HG03175 (cell line): ENCODE data around the gene ISYNA1.

ENCODE experiments used
- ATAC-seq: cut with Tn5 transposase; IDR thresholded peaks from one replicate; pipeline ENCODE4 v1.9.1; 2021; ENCODE audit warnings: mild to moderate bottlenecking, moderate library complexity; ENCODE audit not compliant: unreplicated experiment

ISYNA1 gene

DNA sequence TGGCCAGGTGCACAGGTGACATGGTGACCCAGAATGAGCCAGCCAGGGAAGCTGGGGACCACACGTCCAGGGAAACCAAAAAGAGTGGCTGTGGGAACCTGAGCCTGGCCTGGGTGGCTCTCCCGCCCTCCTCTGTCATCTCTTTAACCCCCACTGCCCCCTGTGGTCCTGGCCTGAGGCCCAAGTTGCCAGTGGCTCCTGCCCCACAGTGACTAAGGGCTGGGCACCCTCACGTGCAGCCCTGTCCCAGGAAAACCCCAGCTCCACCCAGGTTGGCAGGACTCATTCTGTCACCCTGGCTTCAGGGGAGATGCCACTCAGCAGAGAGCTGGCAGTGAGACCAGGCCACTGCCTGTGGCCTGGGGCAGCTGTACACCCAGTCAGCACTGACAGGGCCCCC is 30.6 kb upstream of the ISYNA1 start:
- no peak for ATAC-seq

DNA sequence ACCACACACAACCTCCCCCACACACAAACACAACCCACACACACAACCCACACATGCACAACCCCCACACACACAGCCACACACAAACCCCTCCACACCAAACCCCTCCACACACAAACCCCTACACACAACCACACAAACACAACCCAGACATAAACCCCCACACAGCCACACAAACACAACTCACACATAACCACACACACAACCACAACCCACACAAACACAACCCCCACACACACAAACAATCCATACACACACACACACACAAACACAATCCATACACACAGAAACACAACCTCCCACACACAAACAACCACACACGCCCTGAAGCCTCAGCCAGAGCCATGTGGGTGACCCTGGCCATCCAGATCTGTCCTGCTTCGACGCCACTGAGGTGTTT is 30.0 kb upstream of the ISYNA1 start:
- ATAC-seq: no peak

GRCh38 chr19:18466354-18466753 is 28.4 kb upstream of the ISYNA1 start:
- ATAC-seq: no peak

DNA sequence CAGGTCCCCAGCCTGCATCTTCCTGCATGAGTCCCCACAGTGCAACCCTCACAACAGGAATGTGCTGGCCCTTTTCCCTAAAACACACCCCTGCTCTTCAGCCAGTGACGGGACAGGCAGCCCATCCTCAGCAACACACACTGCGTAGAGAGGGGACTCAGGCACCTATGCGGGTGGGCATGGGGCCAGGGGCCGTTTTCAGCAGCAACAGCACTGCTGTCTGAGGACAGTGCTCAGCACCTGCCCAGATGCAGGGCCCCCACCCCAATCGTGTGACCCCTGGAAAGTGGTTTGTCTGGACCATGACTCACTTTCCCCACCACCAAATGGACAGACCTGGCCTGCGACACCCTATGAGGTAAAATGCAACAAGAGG is 28.0 kb upstream of the ISYNA1 start:
- ATAC-seq: no peak

- no peak for ATAC-seq
These were observed 27.5 kb upstream of the ISYNA1 start for GRCh38 chr19:18465214-18465963.

- no peak for ATAC-seq
These were observed 26.7 kb upstream of the ISYNA1 start for GRCh38 chr19:18464646-18465045.

GRCh38 chr19:18461471-18461870 is 23.5 kb upstream of the ISYNA1 start:
- no peak for ATAC-seq

- no peak for ATAC-seq
These were observed 23.0 kb upstream of the ISYNA1 start for GRCh38 chr19:18460900-18461299.

DNA sequence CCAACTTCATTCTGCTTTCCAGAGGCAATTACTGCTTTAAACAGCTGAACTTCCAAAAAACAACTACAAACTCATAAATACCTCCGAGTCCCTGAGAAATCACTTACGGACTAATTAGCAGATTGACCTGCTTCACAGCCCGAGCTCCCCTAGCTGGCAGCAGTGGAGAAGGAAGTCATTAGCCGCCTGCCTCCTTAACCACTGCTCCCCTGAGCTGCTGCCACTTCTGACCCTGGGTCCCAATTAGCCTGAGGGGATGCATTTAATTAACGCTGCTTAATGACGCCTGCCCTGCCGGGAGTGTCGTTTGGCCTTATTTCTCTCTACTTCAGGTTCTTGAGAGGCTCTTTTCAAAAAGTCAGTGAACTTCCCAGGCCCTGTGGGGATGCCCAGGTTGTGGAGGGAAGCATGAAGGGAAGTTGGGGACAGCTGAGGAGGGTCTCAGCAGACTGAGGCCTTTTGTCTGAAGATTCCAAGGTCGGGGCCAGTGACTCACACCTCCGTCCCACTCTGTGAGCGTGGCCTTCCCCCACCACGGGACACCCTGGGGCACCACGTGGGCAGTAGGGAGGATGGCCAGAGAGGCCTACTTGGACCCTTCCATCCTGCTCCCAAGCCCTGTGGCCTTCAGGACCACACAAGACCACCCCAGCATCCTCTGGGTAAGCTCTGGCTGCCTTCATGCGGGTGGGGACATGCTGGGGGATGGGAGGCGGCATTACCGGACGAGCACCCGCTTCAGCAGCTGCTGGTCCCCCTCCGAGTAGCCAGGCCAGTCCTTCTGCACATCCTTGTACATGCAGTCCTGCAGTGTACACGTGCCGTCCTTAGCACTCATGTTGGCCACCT is 19.8 kb upstream of the ISYNA1 start:
- no peak for ATAC-seq

DNA sequence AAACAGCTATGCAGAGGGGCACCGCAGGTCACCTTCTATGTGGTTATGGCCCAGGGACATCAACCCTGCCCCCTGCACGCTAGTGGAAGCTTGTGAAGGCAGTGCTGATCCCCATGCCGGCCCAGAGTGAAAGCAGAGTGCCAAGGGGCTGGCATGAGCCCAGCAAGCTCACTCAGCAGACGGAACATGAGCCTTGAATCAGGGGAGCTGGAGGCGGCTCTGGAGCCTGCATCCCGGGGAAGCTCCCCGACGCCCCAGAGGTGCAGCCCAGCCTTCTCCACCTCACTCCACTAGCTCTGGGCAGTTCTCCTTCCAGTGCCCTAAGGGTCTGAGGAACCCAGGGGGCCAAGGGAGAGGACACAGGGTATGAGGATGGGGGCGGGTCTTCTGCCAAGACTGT is 19.0 kb upstream of the ISYNA1 start:
- no peak for ATAC-seq

DNA sequence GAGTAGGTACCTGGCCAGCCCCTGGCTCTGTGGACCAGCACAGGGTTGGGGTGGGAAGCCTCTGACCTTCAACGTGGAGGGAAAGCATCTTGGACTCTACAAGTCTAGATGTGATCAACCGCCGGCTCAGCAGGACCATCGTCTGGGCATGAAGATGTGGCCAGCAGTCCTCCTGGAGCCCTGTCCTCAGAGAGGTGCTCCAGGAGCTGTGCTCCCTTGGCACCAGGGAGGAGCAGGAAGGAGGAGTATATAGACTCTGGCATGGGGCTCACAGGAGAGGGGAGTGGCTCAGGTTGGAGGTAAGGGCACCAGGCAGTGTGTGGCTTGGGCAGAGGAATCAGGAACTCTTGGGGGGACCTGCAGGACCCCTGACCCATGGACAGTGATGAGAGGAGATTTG is 18.3 kb upstream of the ISYNA1 start:
- ATAC-seq: no peak

DNA sequence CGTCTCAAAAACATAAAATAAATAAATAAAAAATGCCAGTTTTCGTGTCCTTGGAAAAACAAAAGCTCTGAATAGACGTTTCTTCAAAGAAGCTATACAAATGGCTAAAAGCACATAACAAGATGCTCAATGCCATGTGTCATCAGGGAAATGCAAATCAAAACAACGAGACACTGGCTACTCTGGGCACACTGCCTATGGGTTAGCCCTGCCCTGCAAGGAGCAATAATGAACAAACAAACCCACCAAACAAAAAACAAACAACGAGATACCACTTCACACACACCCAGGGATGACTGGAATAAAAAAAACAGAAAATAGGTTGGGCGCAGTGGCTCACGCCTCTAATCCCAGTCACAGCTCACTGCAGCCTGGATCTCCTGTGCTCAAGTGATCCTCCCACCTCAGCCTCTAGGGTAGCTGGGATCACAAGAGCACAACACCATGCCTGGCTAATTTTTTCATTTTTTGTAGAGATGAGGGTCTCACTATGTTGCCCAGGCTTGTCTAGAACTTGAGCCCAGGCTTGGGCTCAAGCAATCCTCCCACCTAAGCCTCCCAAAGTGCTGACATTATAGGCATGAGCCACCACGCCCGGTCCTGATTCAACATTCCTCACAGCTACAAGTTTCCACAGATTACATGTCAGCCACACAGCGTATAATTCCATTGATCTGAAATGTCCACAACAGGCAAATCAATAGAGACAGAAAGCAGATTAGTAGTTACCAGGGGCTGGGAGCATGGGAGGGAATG is 15.5 kb upstream of the ISYNA1 start:
- no peak for ATAC-seq

GRCh38 chr19:18452386-18452785 is 14.5 kb upstream of the ISYNA1 start:
- ATAC-seq: no peak

- peak; percentile 49 for ATAC-seq
These were observed 13.3 kb upstream of the ISYNA1 start for GRCh38 chr19:18450931-18451836.

- ATAC-seq: no peak
These were observed 12.3 kb upstream of the ISYNA1 start for GRCh38 chr19:18450021-18450930.

- no peak for ATAC-seq
These were observed 11.6 kb upstream of the ISYNA1 start for GRCh38 chr19:18449552-18449951.

DNA sequence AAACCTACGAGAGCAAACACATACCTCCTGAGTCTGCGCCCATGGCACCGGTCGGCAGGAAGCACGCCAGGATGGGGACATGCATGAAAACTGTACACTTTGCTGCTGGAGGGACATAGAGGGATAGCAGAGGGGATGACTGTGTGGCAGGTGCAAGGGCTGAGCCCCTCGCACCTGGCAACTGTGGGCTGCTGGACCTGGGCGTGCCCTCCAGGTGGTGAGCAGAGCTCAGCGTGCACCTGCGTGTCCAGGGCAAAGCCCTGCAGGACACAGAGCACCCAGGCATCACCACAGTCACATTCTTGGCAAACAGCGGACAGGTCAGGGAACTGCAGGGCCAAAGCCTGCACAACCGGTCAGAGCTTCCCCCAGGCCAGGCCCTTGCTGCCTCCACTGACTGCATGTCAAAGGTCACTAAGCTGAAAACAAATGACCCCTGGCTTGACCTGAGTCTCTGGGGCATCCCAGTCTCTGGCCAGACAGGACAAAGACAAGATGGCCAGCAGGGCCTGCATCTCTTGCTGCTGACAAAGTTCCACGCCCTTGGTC is 9.0 kb upstream of the ISYNA1 start:
- no peak for ATAC-seq

GRCh38 chr19:18446145-18446810 is 8.3 kb upstream of the ISYNA1 start:
- ATAC-seq: no peak
